K562 (cell line): ENCODE data around the gene DKC1. TPM values are rescaled to one million over a fixed set of nuclear protein-coding genes. Genes with fewer than 3 reads are reported as not detected.

ENCODE experiments used
- C11orf30 ChIP-seq: fragments of 450-650 bp; IDR thresholded peaks from 2 replicates; pipeline ENCODE4 v1.6.1; 2016; ENCODE audit warnings: low read depth, mild to moderate bottlenecking
- ERF ChIP-seq: fragments of 450-650 bp; formaldehyde crosslinking; IDR thresholded peaks from 2 replicates; pipeline ENCODE4 v1.4.0; 2020; ENCODE audit warnings: mild to moderate bottlenecking, mixed read lengths
- GTF2A2 ChIP-seq: IDR thresholded peaks from 2 replicates; pipeline ENCODE4 v1.6.1; 2016; ENCODE audit warnings: mild to moderate bottlenecking, missing genetic modification characterization, missing compliant biosample characterization
- HINFP ChIP-seq: fragments of 450-650 bp; conservative IDR thresholded peaks from 2 replicates; pipeline ENCODE4 v1.6.1; 2016; ENCODE audit warnings: missing genetic modification characterization, low read depth, mild to moderate bottlenecking, control low read depth, missing compliant biosample characterization
- KDM5B ChIP-seq: fragments of 200-600 bp; sonication (generic); IDR thresholded peaks from 2 replicates; pipeline ENCODE4 v1.6.1; 2012; ENCODE audit warnings: low read depth, mild to moderate bottlenecking, moderate library complexity, low read length, control low read depth, inconsistent platforms; ENCODE audit not compliant: insufficient replicate concordance
- NCOA1 ChIP-seq: fragments of 450-650 bp; IDR thresholded peaks from 2 replicates; pipeline ENCODE4 v1.6.1; 2016; ENCODE audit warnings: low read depth
- NRF1 ChIP-seq, 2 experiments: fragments of 450-650 bp; IDR thresholded peaks in 1 of 2; conservative IDR thresholded peaks in 1 of 2; 2 replicates each; pipeline ENCODE4 v1.6.1; 2014; ENCODE audit warnings: mild to moderate bottlenecking in 2 of 2
- RAD21 ChIP-seq, 2 experiments: fragments of 250-450 bp in 1 of 2; fragments of 450-650 bp in 1 of 2; sonication (Bioruptor Pico) in 1 of 2; formaldehyde crosslinking in 1 of 2; IDR thresholded peaks in 1 of 2; conservative IDR thresholded peaks in 1 of 2; 2 replicates each; pipeline versions ENCODE4 v1.4.0 to v1.8.0; 2020 to 2022; ENCODE audit warnings: mild to moderate bottlenecking in 2 of 2, moderate library complexity in 1 of 2
- SRSF3 ChIP-seq: fragments of 200-400 bp; formaldehyde crosslinking; IDR thresholded peaks from 2 replicates; pipeline ENCODE4 v1.6.1; 2016; ENCODE audit warnings: mild to moderate bottlenecking, low read length, moderate library complexity; ENCODE audit not compliant: insufficient read depth
- TAF7 ChIP-seq: fragments of 450-650 bp; IDR thresholded peaks from 2 replicates; pipeline ENCODE4 v1.6.1; 2016; ENCODE audit warnings: missing genetic modification characterization, missing compliant biosample characterization
- TAF9B ChIP-seq: fragments of 450-650 bp; IDR thresholded peaks from 2 replicates; pipeline ENCODE4 v1.6.1; 2018; ENCODE audit warnings: mild to moderate bottlenecking; ENCODE audit not compliant: partially characterized antibody
- TAL1 ChIP-seq: fragments of 450-650 bp; IDR thresholded peaks from 2 replicates; pipeline ENCODE4 v1.6.1; 2016; ENCODE audit warnings: mild to moderate bottlenecking
- ZNF79 ChIP-seq: fragments of 250-450 bp; sonication (Bioruptor Pico); IDR thresholded peaks from 2 replicates; pipeline ENCODE4 v1.4.0; 2020; ENCODE audit warnings: low read depth, mild to moderate bottlenecking, moderate library complexity
- polyA plus RNA-seq, 8 experiments: library from polyadenylated mRNA; depleted of rRNA in 4 of 8; stranded (reverse) in 5 of 8; unstranded in 3 of 8; fragments of >200 nt; fragmentation: Nextera tagmentation in 2 of 8; fragmentation: Illumina TruSeq in 1 of 8; extraction: Ambion mirVana in 2 of 8; extraction: Trizol in 1 of 8; gene quantifications; 2 replicates each; pipeline versions ENCODE4 v1.2.1 to v1.2.3, GENCODE V29; 2011 to 2014; ENCODE audit warnings: inconsistent platforms in 1 of 8, missing spikeins in 1 of 8
- total RNA-seq, 7 experiments: library from RNA; depleted of rRNA in 6 of 7; stranded (reverse); fragments of >200 nt in 6 of 7; fragmentation: Illumina TruSeq in 2 of 7; extraction: Trizol in 2 of 7; gene quantifications; 2 replicates each; pipeline versions ENCODE4 v1.2.1 to v1.2.3, GENCODE V29; 2011 to 2021; ENCODE audit warnings: low replicate concordance in 1 of 7
- TF ChIP-seq, protein P1 (sequence below): fragments of 450-650 bp; IDR thresholded peaks from 2 replicates; pipeline ENCODE4 v1.6.1; 2017; ENCODE audit warnings: antibody characterized with exemption
- TF ChIP-seq, protein P2 (sequence below): fragments of 450-650 bp; IDR thresholded peaks from 2 replicates; pipeline ENCODE4 v1.6.1; 2016; ENCODE audit warnings: low read depth

DKC1 gene
- total and polyA plus RNA-seq, 9 of the 15 experiments (the other 6 are each of a cell fraction or from before 2014, with no cell fraction given), result 205 to 313 (median 219) TPM

DNA sequence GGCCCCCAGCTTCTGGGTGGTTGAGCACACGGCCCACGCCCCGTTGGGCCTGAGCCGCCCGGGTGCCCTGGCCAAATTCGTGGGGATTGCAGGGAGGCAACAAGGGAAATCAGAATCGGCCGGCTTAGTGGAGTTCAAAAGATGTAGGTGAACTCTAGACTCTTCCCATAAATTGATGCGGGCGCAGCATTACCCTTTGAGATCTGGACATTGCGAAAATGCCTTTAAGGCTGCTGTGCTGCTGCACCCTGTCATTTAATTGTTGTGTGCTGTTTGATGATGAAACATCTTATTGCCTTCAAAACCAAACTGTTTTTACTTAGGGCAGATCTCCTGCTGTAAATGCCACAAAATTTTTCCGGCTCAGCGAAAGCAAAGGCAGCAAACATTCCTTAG is 43.0 kb downstream of the DKC1 start (continued):
- TF ChIP-seq HINFP, result no peak
- TF ChIP-seq KDM5B, result peak; percentile 51
- no peak; a peak in 4 of 4 replicates for TF ChIP-seq NRF1 (conservative IDR thresholded peaks at IDR 0.05 in 1 of 2, IDR thresholded peaks at IDR 0.05 in 1 of 2)
- TF ChIP-seq TAF9B, result peak; percentile 1
- TF ChIP-seq, protein P1, sequence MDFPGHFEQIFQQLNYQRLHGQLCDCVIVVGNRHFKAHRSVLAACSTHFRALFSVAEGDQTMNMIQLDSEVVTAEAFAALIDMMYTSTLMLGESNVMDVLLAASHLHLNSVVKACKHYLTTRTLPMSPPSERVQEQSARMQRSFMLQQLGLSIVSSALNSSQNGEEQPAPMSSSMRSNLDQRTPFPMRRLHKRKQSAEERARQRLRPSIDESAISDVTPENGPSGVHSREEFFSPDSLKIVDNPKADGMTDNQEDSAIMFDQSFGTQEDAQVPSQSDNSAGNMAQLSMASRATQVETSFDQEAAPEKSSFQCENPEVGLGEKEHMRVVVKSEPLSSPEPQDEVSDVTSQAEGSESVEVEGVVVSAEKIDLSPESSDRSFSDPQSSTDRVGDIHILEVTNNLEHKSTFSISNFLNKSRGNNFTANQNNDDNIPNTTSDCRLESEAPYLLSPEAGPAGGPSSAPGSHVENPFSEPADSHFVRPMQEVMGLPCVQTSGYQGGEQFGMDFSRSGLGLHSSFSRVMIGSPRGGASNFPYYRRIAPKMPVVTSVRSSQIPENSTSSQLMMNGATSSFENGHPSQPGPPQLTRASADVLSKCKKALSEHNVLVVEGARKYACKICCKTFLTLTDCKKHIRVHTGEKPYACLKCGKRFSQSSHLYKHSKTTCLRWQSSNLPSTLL, result no peak
- 0 out of 2 replicates have a peak, but pooled peaks have one; percentile 22 for TF ChIP-seq ZNF79 (CRISPR knock-in tag)
- no peak for TF ChIP-seq ERF (CRISPR knock-in tag)
- TF ChIP-seq NCOA1, result peak; percentile 30; the same call in 1 of the 2 replicates
- no peak for TF ChIP-seq TAL1
- no peak for TF ChIP-seq SRSF3
- no peak for TF ChIP-seq TAF7
- TF ChIP-seq C11orf30, result no peak
- no peak for TF ChIP-seq RAD21 (CRISPR knock-in tag; conservative IDR thresholded peaks at IDR 0.05 in 1 of 2, IDR thresholded peaks at IDR 0.05 in 1 of 2)
- TF ChIP-seq, protein P2, sequence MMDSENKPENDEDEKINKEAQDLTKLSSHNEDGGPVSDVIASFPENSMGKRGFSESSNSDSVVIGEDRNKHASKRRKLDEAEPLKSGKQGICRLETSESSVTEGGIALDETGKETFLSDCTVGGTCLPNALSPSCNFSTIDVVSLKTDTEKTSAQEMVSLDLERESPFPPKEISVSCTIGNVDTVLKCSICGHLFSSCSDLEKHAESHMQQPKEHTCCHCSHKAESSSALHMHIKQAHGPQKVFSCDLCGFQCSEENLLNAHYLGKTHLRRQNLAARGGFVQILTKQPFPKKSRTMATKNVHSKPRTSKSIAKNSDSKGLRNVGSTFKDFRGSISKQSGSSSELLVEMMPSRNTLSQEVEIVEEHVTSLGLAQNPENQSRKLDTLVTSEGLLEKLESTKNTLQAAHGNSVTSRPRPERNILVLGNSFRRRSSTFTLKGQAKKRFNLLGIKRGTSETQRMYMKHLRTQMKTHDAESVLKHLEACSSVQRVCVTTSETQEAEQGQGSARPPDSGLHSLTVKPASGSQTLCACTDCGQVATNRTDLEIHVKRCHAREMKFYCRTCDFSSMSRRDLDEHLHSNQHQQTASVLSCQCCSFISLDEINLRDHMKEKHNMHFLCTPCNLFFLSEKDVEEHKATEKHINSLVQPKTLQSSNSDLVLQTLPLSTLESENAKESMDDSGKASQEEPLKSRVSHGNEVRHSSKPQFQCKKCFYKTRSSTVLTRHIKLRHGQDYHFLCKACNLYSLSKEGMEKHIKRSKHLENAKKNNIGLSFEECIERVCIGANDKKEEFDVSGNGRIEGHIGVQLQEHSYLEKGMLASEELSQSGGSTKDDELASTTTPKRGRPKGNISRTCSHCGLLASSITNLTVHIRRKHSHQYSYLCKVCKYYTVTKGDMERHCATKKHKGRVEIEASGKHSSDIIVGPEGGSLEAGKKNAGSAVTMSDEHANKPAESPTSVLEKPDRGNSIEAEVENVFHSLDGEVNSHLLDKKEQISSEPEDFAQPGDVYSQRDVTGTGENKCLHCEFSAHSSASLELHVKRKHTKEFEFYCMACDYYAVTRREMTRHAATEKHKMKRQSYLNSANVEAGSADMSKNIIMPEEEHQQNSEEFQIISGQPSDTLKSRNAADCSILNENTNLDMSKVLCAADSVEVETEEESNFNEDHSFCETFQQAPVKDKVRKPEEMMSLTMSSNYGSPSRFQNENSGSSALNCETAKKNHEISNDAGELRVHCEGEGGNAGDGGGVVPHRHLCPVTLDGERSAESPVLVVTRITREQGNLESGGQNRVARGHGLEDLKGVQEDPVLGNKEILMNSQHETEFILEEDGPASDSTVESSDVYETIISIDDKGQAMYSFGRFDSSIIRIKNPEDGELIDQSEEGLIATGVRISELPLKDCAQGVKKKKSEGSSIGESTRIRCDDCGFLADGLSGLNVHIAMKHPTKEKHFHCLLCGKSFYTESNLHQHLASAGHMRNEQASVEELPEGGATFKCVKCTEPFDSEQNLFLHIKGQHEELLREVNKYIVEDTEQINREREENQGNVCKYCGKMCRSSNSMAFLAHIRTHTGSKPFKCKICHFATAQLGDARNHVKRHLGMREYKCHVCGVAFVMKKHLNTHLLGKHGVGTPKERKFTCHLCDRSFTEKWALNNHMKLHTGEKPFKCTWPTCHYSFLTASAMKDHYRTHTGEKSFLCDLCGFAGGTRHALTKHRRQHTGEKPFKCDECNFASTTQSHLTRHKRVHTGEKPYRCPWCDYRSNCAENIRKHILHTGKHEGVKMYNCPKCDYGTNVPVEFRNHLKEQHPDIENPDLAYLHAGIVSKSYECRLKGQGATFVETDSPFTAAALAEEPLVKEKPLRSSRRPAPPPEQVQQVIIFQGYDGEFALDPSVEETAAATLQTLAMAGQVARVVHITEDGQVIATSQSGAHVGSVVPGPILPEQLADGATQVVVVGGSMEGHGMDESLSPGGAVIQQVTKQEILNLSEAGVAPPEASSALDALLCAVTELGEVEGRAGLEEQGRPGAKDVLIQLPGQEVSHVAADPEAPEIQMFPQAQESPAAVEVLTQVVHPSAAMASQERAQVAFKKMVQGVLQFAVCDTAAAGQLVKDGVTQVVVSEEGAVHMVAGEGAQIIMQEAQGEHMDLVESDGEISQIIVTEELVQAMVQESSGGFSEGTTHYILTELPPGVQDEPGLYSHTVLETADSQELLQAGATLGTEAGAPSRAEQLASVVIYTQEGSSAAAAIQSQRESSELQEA, result no peak
- TF ChIP-seq GTF2A2 (tag), result no peak
